Esophagus muscularis mucosa (tissue), 4 donors: ENCODE data around the gene PDSS2.

Experiments
- EP300 ChIP-seq: sonication (generic); formaldehyde crosslinking; IDR thresholded peaks from one replicate; pipeline ENCODE4 v1.6.1; 2017; ENCODE audit warnings: antibody characterized with exemption
- POLR2A ChIP-seq: fragments of 450-650 bp; IDR thresholded peaks from one replicate; pipeline ENCODE4 v1.6.1; 2017; ENCODE audit warnings: antibody characterized with exemption, moderate library complexity, mild to moderate bottlenecking, low read depth
- TF ChIP-seq, protein P1 (sequence below), 3 experiments: fragments of 200-600 bp in 2 of 3; fragments of 450-650 bp in 1 of 3; sonication (generic) in 2 of 3; IDR thresholded peaks; one replicate each; pipeline ENCODE4 v1.5.1; 2017 to 2019; ENCODE audit warnings: antibody characterized with exemption in 3 of 3, mild to moderate bottlenecking in 2 of 3, moderate library complexity in 1 of 3

DNA sequence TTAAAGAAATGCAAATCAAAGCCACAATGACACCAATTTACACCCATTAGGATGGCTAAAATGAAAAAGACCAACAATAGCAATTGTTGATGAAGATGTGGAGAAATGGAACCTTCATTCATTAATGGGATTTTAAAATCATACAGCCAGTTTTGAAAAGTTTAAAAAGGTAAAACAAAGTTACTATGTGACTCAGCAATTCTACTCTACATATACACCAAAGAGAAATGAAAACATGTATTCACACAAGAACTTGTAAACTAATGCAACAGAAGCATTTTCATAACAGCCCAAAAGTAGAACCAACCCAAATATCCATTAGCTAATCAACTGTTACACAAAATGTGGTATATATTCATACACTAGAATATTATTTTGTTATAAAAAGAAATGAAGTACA, 75.7 kb downstream of the PDSS2 start:
- no peak for TF ChIP-seq EP300
- TF ChIP-seq, protein P1, sequence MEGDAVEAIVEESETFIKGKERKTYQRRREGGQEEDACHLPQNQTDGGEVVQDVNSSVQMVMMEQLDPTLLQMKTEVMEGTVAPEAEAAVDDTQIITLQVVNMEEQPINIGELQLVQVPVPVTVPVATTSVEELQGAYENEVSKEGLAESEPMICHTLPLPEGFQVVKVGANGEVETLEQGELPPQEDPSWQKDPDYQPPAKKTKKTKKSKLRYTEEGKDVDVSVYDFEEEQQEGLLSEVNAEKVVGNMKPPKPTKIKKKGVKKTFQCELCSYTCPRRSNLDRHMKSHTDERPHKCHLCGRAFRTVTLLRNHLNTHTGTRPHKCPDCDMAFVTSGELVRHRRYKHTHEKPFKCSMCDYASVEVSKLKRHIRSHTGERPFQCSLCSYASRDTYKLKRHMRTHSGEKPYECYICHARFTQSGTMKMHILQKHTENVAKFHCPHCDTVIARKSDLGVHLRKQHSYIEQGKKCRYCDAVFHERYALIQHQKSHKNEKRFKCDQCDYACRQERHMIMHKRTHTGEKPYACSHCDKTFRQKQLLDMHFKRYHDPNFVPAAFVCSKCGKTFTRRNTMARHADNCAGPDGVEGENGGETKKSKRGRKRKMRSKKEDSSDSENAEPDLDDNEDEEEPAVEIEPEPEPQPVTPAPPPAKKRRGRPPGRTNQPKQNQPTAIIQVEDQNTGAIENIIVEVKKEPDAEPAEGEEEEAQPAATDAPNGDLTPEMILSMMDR (IDR thresholded peaks at IDR 0.05): no peak
- no peak for TF ChIP-seq POLR2A
